ENCODE results near the gene ZNF628.

ZNF628 gene

GRCh38 chr19:55529636-55530234 lies 53.3 kb downstream of the ZNF628 start:
- DNase-seq (ENCODE audit: low spot score), result no peak

DNA sequence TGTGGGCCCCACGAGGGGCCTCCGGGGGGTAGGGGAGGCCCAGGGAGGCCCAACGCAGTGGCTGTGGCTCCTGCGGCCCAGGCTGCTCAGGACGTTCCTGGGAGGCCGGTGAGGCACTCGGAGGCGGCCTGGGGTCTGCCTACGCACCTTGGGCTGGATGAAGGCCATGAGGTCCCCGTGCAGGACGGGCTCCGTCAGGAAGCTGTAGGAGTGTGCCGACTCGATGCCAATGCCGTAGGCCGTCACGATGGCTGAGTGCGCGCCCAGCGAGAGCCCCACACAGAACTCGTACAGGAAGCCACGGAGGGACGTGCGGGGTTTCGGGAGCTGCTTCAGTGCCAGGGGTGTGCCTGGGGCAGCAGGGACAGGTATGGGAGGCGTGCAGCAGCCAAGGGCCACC lies 54.6 kb downstream of the ZNF628 start:
- no peak for DNase-seq (ENCODE audit: low spot score)
